Activated CD4-positive, alpha-beta T cell treated with anti-CD3 and anti-CD28 coated beads, Interleukin-2, amount 50 U/mL, for 16 hours (primary cell): Measurements from ENCODE around the gene OR4B1.

Source experiments
- DNase-seq: peaks from one replicate; pipeline ENCODE4 v3.0.0-alpha.2; 2020

OR4B1 gene

DNA sequence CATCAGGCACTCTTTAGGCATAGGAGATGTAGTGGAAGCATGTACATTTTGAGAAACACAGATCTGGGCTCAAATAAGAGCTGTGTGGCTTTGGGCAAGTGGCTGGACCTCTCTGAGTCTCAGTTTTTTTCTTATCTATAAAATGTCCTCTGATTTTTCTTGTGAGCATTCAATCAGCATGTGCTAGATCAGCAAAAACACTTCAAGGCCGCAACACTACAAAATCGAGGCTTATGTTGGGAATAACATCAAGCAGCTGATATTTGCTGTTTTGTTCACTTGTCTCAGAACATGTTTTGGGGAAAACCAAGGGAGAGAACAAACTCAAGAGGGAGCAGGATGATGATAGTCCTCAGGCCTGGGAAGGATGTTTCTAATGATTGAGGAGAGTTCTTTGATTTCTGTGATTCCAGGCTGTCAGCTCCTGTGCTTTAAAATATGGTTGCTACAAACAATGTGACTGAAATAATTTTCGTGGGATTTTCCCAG is 46.9 kb downstream of the OR4B1 start, which contains the start of gene OR4X1:
Gene OR4X1, plus strand, starts transcription at position 439 of the 489 bp plus-strand sequence. Its CDS starts 0 bp downstream, at position 439.
- no peak for DNase-seq
